K562 (cell line): ENCODE data around the gene SLC2A4RG. TPM values are rescaled to one million over a fixed set of nuclear protein-coding genes. Genes with fewer than 3 reads are reported as not detected.
A peak's percentile ranks its signal among the peaks of the same experiment; 100 is the strongest.

ENCODE experiments used
- ASH1L ChIP-seq: fragments of 450-650 bp; IDR thresholded peaks from 2 replicates; pipeline ENCODE4 v1.6.1; 2018; ENCODE audit warnings: borderline replicate concordance, mild to moderate bottlenecking, low read depth; ENCODE audit not compliant: partially characterized antibody
- BRF1 ChIP-seq: IDR thresholded peaks from 3 replicates; pipeline ENCODE4 v1.6.1; 2011; ENCODE audit warnings: borderline replicate concordance, mild to moderate bottlenecking; ENCODE audit not compliant: insufficient read length; ENCODE audit errors: extremely low read depth
- CBFB ChIP-seq: sonication (generic); formaldehyde crosslinking; IDR thresholded peaks from 2 replicates; pipeline ENCODE4 v1.4.0; 2020; ENCODE audit warnings: mild to moderate bottlenecking, missing genetic modification reagents
- DPF2 ChIP-seq: fragments of 450-650 bp; IDR thresholded peaks from 2 replicates; pipeline ENCODE4 v1.6.1; 2016
- ESRRA ChIP-seq: fragments of 450-650 bp; IDR thresholded peaks from 2 replicates; pipeline ENCODE4 v1.6.1; 2014; ENCODE audit warnings: low read depth, mild to moderate bottlenecking, moderate library complexity, borderline replicate concordance
- GTF2A2 ChIP-seq: IDR thresholded peaks from 2 replicates; pipeline ENCODE4 v1.6.1; 2016; ENCODE audit warnings: mild to moderate bottlenecking, missing genetic modification characterization, missing compliant biosample characterization
- HOXB6 ChIP-seq: fragments of 250-450 bp; sonication (Bioruptor Pico); IDR thresholded peaks from 2 replicates; pipeline ENCODE4 v1.5.1; 2022; ENCODE audit warnings: mild to moderate bottlenecking, borderline replicate concordance
- MAFF ChIP-seq: IDR thresholded peaks from 2 replicates; pipeline ENCODE4 v1.6.1; 2012; ENCODE audit warnings: low read length, improper control_type of control experiment
- NFE2 ChIP-seq: IDR thresholded peaks from 2 replicates; pipeline ENCODE4 v1.6.1; 2014; ENCODE audit warnings: antibody characterized with exemption, low read depth
- POLR2B ChIP-seq: fragments of 450-650 bp; IDR thresholded peaks from 2 replicates; pipeline ENCODE4 v1.6.1; 2018; ENCODE audit warnings: low read depth; ENCODE audit not compliant: partially characterized antibody
- RAD21 ChIP-seq, 2 experiments: fragments of 250-450 bp in 1 of 2; fragments of 450-650 bp in 1 of 2; sonication (Bioruptor Pico) in 1 of 2; formaldehyde crosslinking in 1 of 2; IDR thresholded peaks in 1 of 2; conservative IDR thresholded peaks in 1 of 2; 2 replicates each; pipeline versions ENCODE4 v1.4.0 to v1.8.0; 2020 to 2022; ENCODE audit warnings: mild to moderate bottlenecking in 2 of 2, moderate library complexity in 1 of 2
- RBM39 ChIP-seq: fragments of 200-400 bp; formaldehyde crosslinking; optimal IDR thresholded peaks from 2 replicates; pipeline ENCODE3; 2018; ENCODE audit warnings: low read depth, low read length
- RHOXF2B ChIP-seq: fragments of 250-450 bp; sonication (Bioruptor Pico); conservative IDR thresholded peaks from 2 replicates; pipeline ENCODE4 v1.5.1; 2021
- SP1 ChIP-seq: sonication (generic); formaldehyde crosslinking; IDR thresholded peaks from 2 replicates; pipeline ENCODE4 v1.8.1; 2022; ENCODE audit warnings: mild to moderate bottlenecking, missing genetic modification reagents
- TBL1XR1 ChIP-seq, 2 experiments: IDR thresholded peaks; 2 replicates each; pipeline ENCODE4 v1.6.1; 2012; ENCODE audit warnings: improper control_type of control experiment in 2 of 2, low read length in 2 of 2, mild to moderate bottlenecking in 1 of 2
- ZFP1 ChIP-seq: fragments of 450-650 bp; formaldehyde crosslinking; IDR thresholded peaks from 2 replicates; pipeline ENCODE4 v1.4.0; 2020; ENCODE audit warnings: mild to moderate bottlenecking, mixed read lengths
- ZMIZ1 ChIP-seq, 2 experiments: fragments of 150-350 bp in 1 of 2; IDR thresholded peaks; 2 replicates each; pipeline ENCODE4 v1.6.1; 2012 to 2016; ENCODE audit warnings: low read depth in 2 of 2, low read length in 2 of 2, mild to moderate bottlenecking in 1 of 2, moderate library complexity in 1 of 2
- ZNF239 ChIP-seq: fragments of 250-450 bp; sonication (Bioruptor Pico); IDR thresholded peaks from 2 replicates; pipeline ENCODE4 v1.4.0; 2020; ENCODE audit warnings: mild to moderate bottlenecking
- polyA plus RNA-seq, 8 experiments: library from polyadenylated mRNA; depleted of rRNA in 4 of 8; stranded (reverse) in 5 of 8; unstranded in 3 of 8; fragments of >200 nt; fragmentation: Nextera tagmentation in 2 of 8; fragmentation: Illumina TruSeq in 1 of 8; extraction: Ambion mirVana in 2 of 8; extraction: Trizol in 1 of 8; gene quantifications; 2 replicates each; pipeline versions ENCODE4 v1.2.1 to v1.2.3, GENCODE V29; 2011 to 2014; ENCODE audit warnings: inconsistent platforms in 1 of 8, missing spikeins in 1 of 8
- total RNA-seq, 7 experiments: library from RNA; depleted of rRNA in 6 of 7; stranded (reverse); fragments of >200 nt in 6 of 7; fragmentation: Illumina TruSeq in 2 of 7; extraction: Trizol in 2 of 7; gene quantifications; 2 replicates each; pipeline versions ENCODE4 v1.2.1 to v1.2.3, GENCODE V29; 2011 to 2021; ENCODE audit warnings: low replicate concordance in 1 of 7

The SLC2A4RG gene
- total and polyA plus RNA-seq, 9 of the 15 experiments (the other 6 are each of a cell fraction or from before 2014, with no cell fraction given): 0.34 to 97.3 (median 26.5) TPM

- TF ChIP-seq ZFP1 (CRISPR knock-in tag): no peak
- TF ChIP-seq RBM39: no peak
- peak; percentile 56 for TF ChIP-seq SP1
- no peak for TF ChIP-seq MAFF
- no peak for TF ChIP-seq NFE2
- TF ChIP-seq GTF2A2: no peak
- peak; percentile 57 for TF ChIP-seq DPF2
- TF ChIP-seq ESRRA: no peak
- no peak for TF ChIP-seq RAD21 (CRISPR knock-in tag; conservative IDR thresholded peaks at IDR 0.05 in 1 of 2, IDR thresholded peaks at IDR 0.05 in 1 of 2)
- no peak for TF ChIP-seq ASH1L
- TF ChIP-seq CBFB: peak; percentile 82; the same call in 1 of the 2 replicates
- no peak for TF ChIP-seq RHOXF2B (CRISPR knock-in tag)
- no peak for TF ChIP-seq HOXB6 (CRISPR knock-in tag)
- no peak for TF ChIP-seq ZNF239 (CRISPR knock-in tag)
- TF ChIP-seq ZMIZ1 (IDR thresholded peaks at IDR 0.05; ENCODE audit: low read depth in 2 of 2, low read length in 2 of 2): no peak
- no peak for TF ChIP-seq TBL1XR1 (IDR thresholded peaks at IDR 0.05; ENCODE audit: low read length in 2 of 2)
- no peak for TF ChIP-seq BRF1
- TF ChIP-seq POLR2B: no peak
Observed at GRCh38 chr20:63740627-63741353, 1.2 kb downstream of the SLC2A4RG start (continued).
